Endothelial cell of umbilical vein (primary cell): ENCODE data around the gene SCIN. TPM values are rescaled to one million over a fixed set of nuclear protein-coding genes. Genes with fewer than 3 reads are reported as not detected.

Experiments
- BruUV-seq: library from RNA; stranded (reverse); fragments of 400-500 nt; replicated peaks from 2 replicates; lab custom pipeline; 2021; lab: Mats Ljungman, UMichigan
- CTCF ChIA-PET: fragments of 300-600, 350-600 bp; sonication (Branson Sonifier 250); formaldehyde crosslinking; loops from one replicate; lab custom pipeline; 2021; ENCODE audit warnings: antibody characterized with exemption, inconsistent platforms; lab: Charles Lee
- POLR2A ChIA-PET: fragments of 300-600, 350-600 bp; sonication (Branson Sonifier 250); formaldehyde crosslinking; loops from one replicate; lab custom pipeline; 2021; ENCODE audit warnings: antibody characterized with exemption, inconsistent platforms; lab: Charles Lee
- DNase-seq: peaks from one replicate; pipeline ENCODE4 v3.0.0-alpha.2; 2011; ENCODE audit warnings: low read depth, low spot score
- FAIRE-seq: peaks from 2 replicates; lab custom pipeline; 2011; peaks lifted over from hg19 to GRCh38; lab: Jason Lieb, UNC
- H2AFZ ChIP-seq: 2 replicates; pipeline ENCODE4 v1.6.0; 2012; ENCODE audit warnings: low read depth, low read length, control low read depth, inconsistent platforms
- H3K27ac ChIP-seq: 2 replicates; pipeline ENCODE4 v1.5.1; 2011; ENCODE audit warnings: low read depth, mild to moderate bottlenecking, control low read depth, low read length, moderate library complexity; ENCODE audit not compliant: insufficient read depth
- H3K27me3 ChIP-seq, 2 experiments: 2 replicates each; pipeline versions ENCODE4 v1.6.0 to v1.6.1; 2011; ENCODE audit warnings: low read length in 2 of 2, mixed read lengths in 1 of 2; ENCODE audit not compliant: control insufficient read depth in 2 of 2, insufficient read depth in 2 of 2
- H3K36me3 ChIP-seq, 2 experiments: 2 replicates in 1 of 2; 3 replicates in 1 of 2; pipeline ENCODE4 v1.5.1; 2011; ENCODE audit warnings: low read length in 2 of 2, mild to moderate bottlenecking in 1 of 2, moderate library complexity in 1 of 2; ENCODE audit not compliant: control insufficient read depth in 2 of 2, insufficient read depth in 2 of 2; ENCODE audit errors: extremely low read depth in 1 of 2
- H3K4me1 ChIP-seq: 3 replicates; pipeline ENCODE4 v1.5.1; 2011; ENCODE audit warnings: mild to moderate bottlenecking, low read length; ENCODE audit not compliant: control insufficient read depth, insufficient read depth; ENCODE audit errors: extremely low read depth
- H3K4me2 ChIP-seq: 2 replicates; pipeline ENCODE4 v1.6.1; 2011; ENCODE audit warnings: low read length, control low read depth, mixed read lengths; ENCODE audit not compliant: insufficient read depth
- H3K4me3 ChIP-seq, 3 experiments: fragments of 200-600 bp in 1 of 3; sonication (generic), shearing (Covaris generic) in 1 of 3; replicated peaks in 1 of 3; 2 replicates each; pipeline ENCODE4 v1.5.1; 2011 to 2016; ENCODE audit warnings: control low read depth in 3 of 3, low read length in 3 of 3, mild to moderate bottlenecking in 2 of 3, inconsistent platforms in 1 of 3, low read depth in 1 of 3, moderate library complexity in 1 of 3; ENCODE audit not compliant: insufficient read depth in 1 of 3
- H3K79me2 ChIP-seq: 2 replicates; pipeline ENCODE4 v1.6.0; 2012; ENCODE audit warnings: low read length, inconsistent platforms; ENCODE audit not compliant: control insufficient read depth, insufficient read depth
- H3K9ac ChIP-seq: replicated peaks from 2 replicates; pipeline ENCODE3; 2011; ENCODE audit warnings: low read length, control low read depth; ENCODE audit not compliant: insufficient read depth; ENCODE audit errors: extremely low read depth
- H3K9me1 ChIP-seq: replicated peaks from 3 replicates; pipeline ENCODE4 v1.6.0; 2011; ENCODE audit warnings: mild to moderate bottlenecking, low read length; ENCODE audit not compliant: control insufficient read depth, insufficient read depth; ENCODE audit errors: extremely low read depth
- H3K9me3 ChIP-seq: replicated peaks from 2 replicates; pipeline ENCODE4 v1.5.1; 2012; ENCODE audit warnings: low read length, inconsistent platforms; ENCODE audit not compliant: control insufficient read depth, insufficient read depth
- H4K20me1 ChIP-seq: replicated peaks from 2 replicates; pipeline ENCODE3; 2011; ENCODE audit warnings: mild to moderate bottlenecking, low read length; ENCODE audit not compliant: control insufficient read depth, insufficient read depth; ENCODE audit errors: extremely low read depth
- CTCF ChIP-seq, 2 donors: IDR thresholded peaks; 1 replicate in 1 of 2; 2 replicates in 1 of 2; pipeline ENCODE4 v1.5.1; 2011; ENCODE audit warnings: low read length in 2 of 2, mild to moderate bottlenecking in 2 of 2, moderate library complexity in 2 of 2, control low read depth in 1 of 2, inconsistent platforms in 1 of 2, low read depth in 1 of 2; ENCODE audit not compliant: insufficient read depth in 1 of 2; ENCODE audit errors: extremely low read depth in 1 of 2
- EZH2 ChIP-seq: IDR thresholded peaks from 2 replicates; pipeline ENCODE4 v1.6.1; 2012; ENCODE audit warnings: borderline replicate concordance, low read depth, mild to moderate bottlenecking, moderate library complexity, low read length, inconsistent platforms; ENCODE audit not compliant: severe bottlenecking
- FOS ChIP-seq: IDR thresholded peaks from 2 replicates; pipeline ENCODE4 v1.6.1; 2011; ENCODE audit warnings: mild to moderate bottlenecking, low read length, moderate library complexity, borderline replicate concordance; ENCODE audit not compliant: insufficient read depth
- GATA2 ChIP-seq: IDR thresholded peaks from 2 replicates; pipeline ENCODE4 v1.7.0; 2011; ENCODE audit warnings: low read depth, mild to moderate bottlenecking, moderate library complexity, mixed read lengths, low read length; ENCODE audit not compliant: insufficient read length, insufficient read depth
- JUN ChIP-seq: IDR thresholded peaks from 2 replicates; pipeline ENCODE4 v1.6.1; 2011; ENCODE audit warnings: borderline replicate concordance, low read depth; ENCODE audit not compliant: insufficient read length, insufficient read depth
- MAX ChIP-seq: IDR thresholded peaks from 2 replicates; pipeline ENCODE4 v1.6.1; 2011; ENCODE audit not compliant: insufficient read depth, insufficient read length
- MYC ChIP-seq: IDR thresholded peaks from one replicate; pipeline ENCODE4 v1.6.1; 2011; ENCODE audit warnings: mild to moderate bottlenecking, low read depth, low read length
- POLR2A ChIP-seq: IDR thresholded peaks from 2 replicates; pipeline ENCODE4 v1.6.1; 2012; ENCODE audit warnings: low read depth, mild to moderate bottlenecking, control low read depth, low read length
- POLR2AphosphoS5 ChIP-seq: IDR thresholded peaks from 2 replicates; pipeline ENCODE4 v1.6.1; 2012; ENCODE audit warnings: low read depth, mild to moderate bottlenecking, control low read depth, low read length, moderate library complexity; ENCODE audit not compliant: insufficient read depth
- dilution Hi-C: fragments of 300-500 bp; cut with MboI; formaldehyde crosslinking; loops from one replicate; pipeline ENCODE4 v1.15.0; 2019; ENCODE audit warnings: low sequenced_read_pairs; ENCODE audit not compliant: extremely low pct_ligation_motif_present
- intact Hi-C: fragments of 100-400 bp; cut with micrococcal nuclease; formaldehyde crosslinking; loops from one replicate; pipeline ENCODE4 v1.10.0; 2022
- polyA plus RNA-seq, 4 experiments: library from polyadenylated mRNA; depleted of rRNA in 3 of 4; stranded (reverse) in 3 of 4; unstranded in 1 of 4; fragments of >200 nt; gene quantifications; 2 replicates each; pipeline versions ENCODE4 v1.2.1 to v1.2.3, GENCODE V29; 2011 to 2012; ENCODE audit warnings: missing spikeins in 1 of 4
- total RNA-seq: library from RNA; stranded (reverse); gene quantifications from 2 replicates; pipeline ENCODE4 v1.2.3, GENCODE V29; 2021

Gene SCIN
- total and polyA plus RNA-seq, 2 donors (not counting 3 experiments of a cell fraction or from before 2014, with no cell fraction given), result 0.07 to 0.69 TPM

- H3K4me2 ChIP-seq, result no peak overlapping the region
- no peaks in the 10 kb centered on the region for H4K20me1 ChIP-seq
- H3K9me3 ChIP-seq, result no peaks in the 10 kb centered on the region
- H2AFZ ChIP-seq, result no peak overlapping the region
- no peaks in the 10 kb centered on the region for H3K36me3 ChIP-seq
- intact Hi-C loops, result no loop called here
- FAIRE-seq (no peak), DNase-seq (no peak)
- CTCF ChIA-PET, result no interaction called here
- no peaks in the 10 kb centered on the region for H3K27me3 ChIP-seq
- no peaks in the 10 kb centered on the region for H3K9me1 ChIP-seq
- no peak for TF ChIP-seq JUN
- no peak for TF ChIP-seq POLR2AphosphoS5
- no peak for TF ChIP-seq FOS
- no peak for TF ChIP-seq MAX
- TF ChIP-seq MYC, result no peak
- TF ChIP-seq CTCF (IDR thresholded peaks at IDR 0.05; ENCODE audit: extremely low read depth in 1 of 2, insufficient read depth in 1 of 2, low read depth in 1 of 2, low read length in 2 of 2), result no peak
- no peak for TF ChIP-seq EZH2
- TF ChIP-seq POLR2A, result no peak
- no peak for TF ChIP-seq GATA2
- H3K79me2 ChIP-seq, result no peaks in the 10 kb centered on the region
- BruUV-seq, result no TSS peak
- POLR2A ChIA-PET, result no interaction called here
- no peak overlapping the region for H3K27ac ChIP-seq
- no peak overlapping the region for H3K9ac ChIP-seq
- dilution Hi-C loops, result no loop called here
- no peaks in the 10 kb centered on the region for H3K4me1 ChIP-seq
- no peak overlapping the region for H3K4me3 ChIP-seq
Observed at GRCh38 chr7:12582362-12582761, 11.8 kb downstream of the SCIN start.
